T-cell (primary cell): Measurements from ENCODE around the gene HES1. TPM values are rescaled to one million over a fixed set of nuclear protein-coding genes. Genes with fewer than 3 reads are reported as not detected.
A peak's percentile ranks its signal among the peaks of the same experiment; 100 is the strongest.

Source experiments
- ATAC-seq, 4 experiments: fragments of 200-7000 bp in 3 of 4; fragments of 150-1000 bp in 1 of 4; cut with Tn5 transposase; replicated peaks in 1 of 4; 1 replicate in 3 of 4; 2 replicates in 1 of 4; pipeline ENCODE4 v1.10.0; 2021; ENCODE audit warnings: moderate library complexity in 3 of 4, mild to moderate bottlenecking in 2 of 4, moderate number of reproducible peaks in 1 of 4
- CTCF ChIA-PET, 2 donors: fragments of 300-600 bp; sonication (Branson Sonifier 250); formaldehyde crosslinking; loops; one replicate each; lab custom pipeline; 2022; ENCODE audit warnings: antibody characterized with exemption in 2 of 2; lab: Charles Lee
- POLR2A ChIA-PET, 2 donors: fragments of 300-600 bp; sonication (Branson Sonifier 250); formaldehyde crosslinking; loops; one replicate each; lab custom pipeline; 2022; ENCODE audit warnings: antibody characterized with exemption in 2 of 2; lab: Charles Lee
- DNase-seq, 35 experiments: peaks; one replicate each; pipeline versions ENCODE4 v3.0.0 to v3.0.0-alpha.2; 2013 to 2023
- H3K27ac ChIP-seq: one replicate; pipeline ENCODE4 v1.5.1; 2013; ENCODE audit warnings: low read length
- H3K27me3 ChIP-seq, 2 experiments: replicated peaks in 1 of 2; 1 replicate in 1 of 2; 2 replicates in 1 of 2; pipeline versions ENCODE4 v1.6.1 to v1.7.0; 2013; ENCODE audit warnings: low read length in 1 of 2, mixed read lengths in 1 of 2; ENCODE audit not compliant: control insufficient read depth in 2 of 2, insufficient read depth in 2 of 2; ENCODE audit errors: extremely low read depth in 1 of 2
- H3K36me3 ChIP-seq, 2 donors: 1 replicate in 1 of 2; 2 replicates in 1 of 2; pipeline versions ENCODE4 v1.6.1 to v1.7.0; 2013; ENCODE audit warnings: low read length in 1 of 2; ENCODE audit not compliant: control insufficient read depth in 2 of 2, insufficient read depth in 1 of 2; ENCODE audit errors: extremely low read depth in 1 of 2
- H3K4me1 ChIP-seq, 2 experiments: 1 replicate in 1 of 2; 2 replicates in 1 of 2; pipeline versions ENCODE4 v1.6.1 to v1.7.0; 2013; ENCODE audit warnings: low read length in 2 of 2, mixed read lengths in 1 of 2; ENCODE audit not compliant: insufficient read depth in 2 of 2, control insufficient read depth in 1 of 2; ENCODE audit errors: extremely low read depth in 1 of 2
- H3K4me3 ChIP-seq, 2 donors: 1 replicate in 1 of 2; 2 replicates in 1 of 2; pipeline versions ENCODE4 v1.5.1 to v1.7.0; 2013; ENCODE audit warnings: mild to moderate bottlenecking in 2 of 2, low read length in 1 of 2, moderate library complexity in 1 of 2; ENCODE audit not compliant: control insufficient read depth in 1 of 2; ENCODE audit errors: extremely low read depth in 1 of 2
- H3K9me3 ChIP-seq: 2 replicates; pipeline ENCODE4 v1.7.0; 2013
- H3K27ac Mint-ChIP-seq, 2 donors: one replicate each; pipeline ENCODE4 v1.8.0; 2020 to 2021; ENCODE audit warnings: mild to moderate bottlenecking in 2 of 2, mixed read lengths in 2 of 2
- H3K27me3 Mint-ChIP-seq, 2 donors: one replicate each; pipeline ENCODE4 v1.8.0; 2021 to 2022; ENCODE audit warnings: mixed read lengths in 2 of 2
- H3K36me3 Mint-ChIP-seq: one replicate; pipeline ENCODE4 v1.8.0; 2021; ENCODE audit warnings: mixed read lengths
- H3K4me1 Mint-ChIP-seq, 3 donors: one replicate each; pipeline ENCODE4 v1.8.0; 2020 to 2022; ENCODE audit warnings: mixed read lengths in 3 of 3, mild to moderate bottlenecking in 1 of 3
- H3K4me3 Mint-ChIP-seq, 3 donors: one replicate each; pipeline ENCODE4 v1.8.0; 2020 to 2022; ENCODE audit warnings: mild to moderate bottlenecking in 3 of 3, mixed read lengths in 3 of 3, moderate library complexity in 3 of 3
- H3K9me3 Mint-ChIP-seq, 3 donors: one replicate each; pipeline ENCODE4 v1.8.0; 2020 to 2022; ENCODE audit warnings: mixed read lengths in 3 of 3
- WGBS: methylation state at CpG from one replicate; pipeline ENCODE4 v1.1.5; 2013; ENCODE audit warnings: missing lambda C conversion rate; ENCODE audit not compliant: insufficient coverage; 5-methylcytosine and 5-hydroxymethylcytosine counted together
- total RNA-seq, 35 experiments: library from RNA in 6 of 35; stranded (reverse) in 6 of 35; fragments of 120-200 nt in 1 of 35; gene quantifications; one replicate each; pipeline versions ENCODE4 v1.2.1 to v1.2.4 and lab custom pipeline; 2013 to 2026

Gene HES1, protein sequence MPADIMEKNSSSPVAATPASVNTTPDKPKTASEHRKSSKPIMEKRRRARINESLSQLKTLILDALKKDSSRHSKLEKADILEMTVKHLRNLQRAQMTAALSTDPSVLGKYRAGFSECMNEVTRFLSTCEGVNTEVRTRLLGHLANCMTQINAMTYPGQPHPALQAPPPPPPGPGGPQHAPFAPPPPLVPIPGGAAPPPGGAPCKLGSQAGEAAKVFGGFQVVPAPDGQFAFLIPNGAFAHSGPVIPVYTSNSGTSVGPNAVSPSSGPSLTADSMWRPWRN
- total RNA-seq (1 to 10 TPM in 1 of 5 donors, under 1 TPM in 4; 0.35 to 1.1 (median 0.46) TPM), total RNA-seq (lab: John Stamatoyannopoulos, UW) (0 to 2.5 (median 0.68) reads per million in 29 experiments)
- total RNA-seq (2013) = 0.55 TPM

DNA sequence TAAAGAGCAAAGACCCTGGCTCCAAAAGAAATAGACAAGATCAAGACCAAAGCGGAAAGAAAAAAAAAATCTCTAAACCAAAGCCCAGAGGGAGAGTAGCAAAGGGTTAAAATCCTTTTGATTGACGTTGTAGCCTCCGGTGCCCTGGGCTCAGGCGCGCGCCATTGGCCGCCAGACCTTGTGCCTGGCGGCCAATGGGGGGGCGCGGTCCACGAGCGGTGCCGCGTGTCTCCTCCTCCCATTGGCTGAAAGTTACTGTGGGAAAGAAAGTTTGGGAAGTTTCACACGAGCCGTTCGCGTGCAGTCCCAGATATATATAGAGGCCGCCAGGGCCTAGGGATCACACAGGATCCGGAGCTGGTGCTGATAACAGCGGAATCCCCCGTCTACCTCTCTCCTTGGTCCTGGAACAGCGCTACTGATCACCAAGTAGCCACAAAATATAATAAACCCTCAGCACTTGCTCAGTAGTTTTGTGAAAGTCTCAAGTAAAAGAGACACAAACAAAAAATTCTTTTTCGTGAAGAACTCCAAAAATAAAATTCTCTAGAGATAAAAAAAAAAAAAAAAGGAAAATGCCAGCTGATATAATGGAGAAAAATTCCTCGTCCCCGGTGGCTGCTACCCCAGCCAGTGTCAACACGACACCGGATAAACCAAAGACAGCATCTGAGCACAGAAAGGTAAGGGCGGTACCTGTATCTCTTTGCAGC is at the start of gene HES1:
TSS of gene HES1 (plus strand) at position 343 of the 713 bp plus-strand sequence. CDS start at position 576, 233 bp downstream.
- WGBS = under 1% methylated on average over 19 of the region's 29 CpGs
- ChIA-PET POLR2A (interaction anchor here (0.6 to 0.7 kb wide), 3 partner anchors 10 to 89 kb away, joined by 3 to 12 read pairs (median 3); no protein-coding TSS in a partner anchor), CTCF (interaction anchor here in 1 of 2 donors (0.6 to 1.5 kb wide), 2 partner anchors 58 to 180 kb away, joined by 3 to 4 read pairs; no protein-coding TSS in a partner anchor)
- Histone ChIP-seq H3K27ac (no peak within 1 kb of the TSS), H3K9me3 (no peaks in the 10 kb centered on the region), H3K4me3 (peak within 1 kb of the TSS; percentile 52 to 87), H3K27me3 (peaks cover 2 to 74% of the 10 kb centered on the region in 2 experiments), H3K36me3 (no peaks in the 10 kb centered on the region), H3K4me1 (peaks cover 37 to 57% of the 10 kb centered on the region in 2 experiments)
- DNase-seq (peak in 13 of 35 experiments; percentile 10 to 63 (median 28)), ATAC-seq (peak in 1 of 4 experiments; percentile 34)
- H3K27me3 Mint-ChIP-seq = peaks cover 30 to 65% of the 10 kb centered on the region in 2 donors
- H3K36me3 Mint-ChIP-seq = no peaks in the 10 kb centered on the region
- H3K4me3 Mint-ChIP-seq = peak within 1 kb of the TSS; percentile 80 to 91 (median 84)
- peaks cover 45 to 60% (median 51%) of the 10 kb centered on the region in 3 donors for H3K4me1 Mint-ChIP-seq
- no peaks in the 10 kb centered on the region for H3K9me3 Mint-ChIP-seq
- H3K27ac Mint-ChIP-seq = peak within 1 kb of the TSS; percentile 39 to 74

DNA sequence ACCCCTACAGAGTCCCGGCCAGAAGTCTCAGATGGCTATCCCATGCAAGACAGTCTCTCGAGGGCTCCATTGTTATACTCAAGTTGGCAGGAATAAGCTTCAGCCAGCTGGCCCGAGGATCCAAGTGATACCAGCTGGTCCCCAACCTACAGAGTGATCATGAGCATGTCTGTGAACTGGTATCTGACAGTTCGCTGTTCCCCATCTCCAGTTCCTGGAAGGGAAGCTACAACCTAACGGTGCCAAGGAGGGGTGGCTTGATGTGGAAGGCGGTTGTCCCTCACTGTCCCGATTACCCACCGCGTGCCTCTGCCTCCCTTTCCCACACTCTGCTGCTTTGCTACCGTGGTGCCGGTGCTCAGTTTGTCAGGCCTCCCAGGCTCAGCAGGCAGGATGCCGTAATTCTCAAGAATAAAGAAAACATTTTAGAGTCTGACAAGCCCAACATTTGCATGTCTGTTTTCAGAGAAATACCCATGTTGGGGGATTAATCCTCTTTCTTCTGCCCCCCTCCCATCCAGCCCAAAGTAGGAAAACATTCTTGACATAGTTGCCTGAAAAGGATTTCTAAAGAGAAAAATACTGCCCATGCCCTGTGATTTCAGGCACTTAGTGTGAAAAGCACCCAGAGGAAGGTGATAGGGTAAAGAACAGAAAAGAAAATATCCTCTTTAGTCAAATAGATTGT is 49.4 kb upstream of the HES1 start:
- H3K4me1 Mint-ChIP-seq = peaks cover 0 to 9% (median 2%) of the 10 kb centered on the region in 3 donors
- no peaks in the 10 kb centered on the region for H3K9me3 ChIP-seq
- H3K27me3 ChIP-seq = peaks cover 0 to 15% of the 10 kb centered on the region in 2 experiments
- H3K36me3 ChIP-seq = no peaks in the 10 kb centered on the region
- ChIA-PET CTCF (no interaction called here), POLR2A (no interaction called here)
- no peak for ATAC-seq
- H3K36me3 Mint-ChIP-seq = no peaks in the 10 kb centered on the region
- 81% methylated on average over 4 of the region's 12 CpGs for WGBS
- no peak overlapping the region for H3K27ac ChIP-seq
- peaks cover 4 to 7% of the 10 kb centered on the region in 2 donors for H3K27me3 Mint-ChIP-seq
- no peak overlapping the region for H3K4me3 Mint-ChIP-seq
- H3K27ac Mint-ChIP-seq = peak overlapping the region in 1 of 2 donors; percentile 17
- no peaks in the 10 kb centered on the region for H3K9me3 Mint-ChIP-seq
- H3K4me3 ChIP-seq = no peak overlapping the region
- no peak for DNase-seq
- H3K4me1 ChIP-seq = peaks cover 0 to 3% of the 10 kb centered on the region in 2 experiments

DNA sequence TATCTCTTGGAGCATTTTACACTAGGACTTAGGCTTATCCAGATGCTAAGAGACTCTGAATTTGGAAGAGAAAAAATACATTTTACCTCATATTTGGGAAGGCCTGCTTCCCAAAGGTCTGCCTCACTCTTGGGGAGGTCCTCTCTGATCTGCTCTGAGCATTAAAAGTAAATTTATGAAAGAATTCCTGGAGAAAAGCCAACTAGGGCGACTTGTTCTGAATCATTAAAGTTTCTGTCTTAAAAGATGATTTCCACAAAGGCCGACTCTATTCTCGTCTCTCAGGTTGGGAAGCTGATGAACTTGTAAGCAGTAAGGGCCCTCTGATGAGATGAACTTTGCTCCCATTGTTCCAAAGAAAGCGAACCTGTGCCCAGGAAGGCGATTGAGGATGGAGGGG is 48.7 kb upstream of the HES1 start:
- H3K4me1 Mint-ChIP-seq = peaks cover 0 to 9% (median 2%) of the 10 kb centered on the region in 3 donors
- CTCF ChIA-PET = no interaction called here
- no peaks in the 10 kb centered on the region for H3K36me3 Mint-ChIP-seq
- peaks cover 0 to 15% of the 10 kb centered on the region in 2 experiments for H3K27me3 ChIP-seq
- ATAC-seq (no peak), DNase-seq (no peak)
- POLR2A ChIA-PET = no interaction called here
- peaks cover 0 to 3% of the 10 kb centered on the region in 2 experiments for H3K4me1 ChIP-seq
- H3K4me3 ChIP-seq = no peak overlapping the region
- H3K27ac ChIP-seq = no peak overlapping the region
- no peak overlapping the region for H3K4me3 Mint-ChIP-seq
- H3K9me3 ChIP-seq = no peaks in the 10 kb centered on the region
- 77% methylated on average over 5 of the region's 5 CpGs for WGBS
- H3K9me3 Mint-ChIP-seq = no peaks in the 10 kb centered on the region
- H3K27ac Mint-ChIP-seq = no peak overlapping the region
- H3K36me3 ChIP-seq = no peaks in the 10 kb centered on the region
- peaks cover 4 to 8% of the 10 kb centered on the region in 2 donors for H3K27me3 Mint-ChIP-seq

DNA sequence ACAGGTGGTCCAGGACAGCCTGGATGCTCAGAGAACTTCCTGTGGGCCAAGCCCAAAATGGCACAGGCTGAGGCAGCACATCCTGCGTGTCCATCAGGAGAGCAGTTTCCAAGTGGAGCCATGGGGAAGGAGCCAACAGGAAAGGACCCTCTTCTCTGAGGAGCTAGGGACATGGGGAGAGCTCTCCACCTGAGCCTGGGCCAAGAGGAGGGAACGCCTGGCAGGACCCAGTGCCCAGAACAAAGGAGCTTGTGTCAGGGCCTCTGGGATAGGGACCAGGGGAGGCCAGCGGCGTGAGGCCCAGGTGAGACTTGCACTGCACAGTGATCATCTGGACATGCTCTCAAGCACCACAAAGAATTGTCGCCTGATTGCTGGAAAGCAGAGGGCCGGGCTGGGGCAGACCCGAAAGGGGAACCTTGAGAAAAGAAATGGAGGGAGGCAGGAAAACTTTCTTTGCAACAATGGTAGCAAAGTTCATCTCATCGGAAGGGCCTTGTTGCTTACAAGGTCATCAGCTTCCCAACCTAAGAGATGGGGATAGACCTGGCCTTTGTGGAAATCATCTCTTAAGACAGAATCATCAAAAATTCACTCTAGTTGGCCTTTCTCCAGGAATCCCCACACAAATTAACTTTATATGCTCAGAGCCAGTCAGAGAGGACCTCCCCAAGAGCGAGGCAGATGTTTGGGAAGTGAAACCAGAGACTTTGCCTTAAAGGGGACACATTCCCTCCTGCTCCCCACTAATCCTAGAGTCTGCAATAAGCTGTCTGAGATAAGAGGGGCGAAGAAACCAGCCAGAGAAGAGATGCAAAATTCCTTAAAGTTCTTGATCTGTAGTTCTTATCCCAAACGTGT is 47.7 kb upstream of the HES1 start:
- Histone ChIP-seq H3K9me3 (no peaks in the 10 kb centered on the region), H3K27ac (no peak overlapping the region), H3K4me1 (peaks cover 0 to 3% of the 10 kb centered on the region in 2 experiments), H3K4me3 (no peak overlapping the region), H3K36me3 (no peaks in the 10 kb centered on the region), H3K27me3 (peaks cover 0 to 11% of the 10 kb centered on the region in 2 experiments)
- ATAC-seq = no peak
- Mint-ChIP-seq H3K9me3 (no peaks in the 10 kb centered on the region), H3K27ac (no peak overlapping the region), H3K27me3 (peaks cover 0 to 7% of the 10 kb centered on the region in 2 donors), H3K36me3 (no peaks in the 10 kb centered on the region), H3K4me1 (peaks cover 0 to 9% (median 2%) of the 10 kb centered on the region in 3 donors), H3K4me3 (no peak overlapping the region)
- no peak for DNase-seq
- ChIA-PET POLR2A (no interaction called here), CTCF (no interaction called here)
- 91% methylated on average over 8 of the region's 11 CpGs for WGBS

DNA sequence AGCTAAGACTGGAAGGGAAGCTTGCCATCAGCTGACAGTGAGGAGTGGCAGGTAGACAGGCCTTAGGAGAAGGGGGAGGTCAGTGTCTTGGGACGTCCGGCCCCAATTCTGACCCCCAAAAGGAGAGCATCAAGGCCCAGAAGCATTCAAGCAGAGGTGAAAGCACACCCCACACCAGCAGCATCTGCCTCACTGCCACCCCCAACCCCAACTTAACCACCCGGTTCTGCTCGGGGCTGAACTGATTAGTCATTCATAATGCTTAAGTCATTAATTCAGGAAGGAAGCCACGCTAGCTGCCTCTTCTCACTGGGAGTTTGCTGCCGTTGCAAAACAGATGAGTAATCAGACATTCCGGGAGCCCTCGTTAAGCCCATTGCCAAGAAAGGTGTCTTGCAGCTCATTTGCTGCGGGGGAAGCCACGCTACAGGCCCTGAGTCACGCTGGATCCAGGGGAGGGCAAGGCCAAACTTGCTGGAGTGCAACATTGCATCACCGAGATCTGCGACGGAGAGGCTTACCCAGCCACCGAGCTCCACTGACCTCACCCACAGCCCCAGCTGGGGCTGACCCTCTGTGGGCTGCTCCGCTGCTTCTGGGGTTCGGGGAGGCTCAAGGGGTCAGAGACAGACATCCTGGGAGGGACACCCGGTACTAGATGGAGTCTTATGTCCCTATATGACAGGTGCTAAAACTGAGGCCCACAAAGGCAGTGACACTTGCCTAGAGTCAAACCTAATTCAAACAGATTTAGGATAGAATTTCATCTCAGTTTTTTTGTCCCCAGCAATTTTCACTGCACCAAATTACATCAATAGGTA is 46.4 kb upstream of the HES1 start:
- Histone ChIP-seq H3K27ac (no peak overlapping the region), H3K36me3 (no peaks in the 10 kb centered on the region), H3K9me3 (no peaks in the 10 kb centered on the region), H3K4me3 (no peak overlapping the region), H3K27me3 (peaks cover 0 to 10% of the 10 kb centered on the region in 2 experiments), H3K4me1 (peaks cover 0 to under 1% of the 10 kb centered on the region in 2 experiments)
- Mint-ChIP-seq H3K4me3 (no peak overlapping the region), H3K27me3 (peaks cover 0 to 7% of the 10 kb centered on the region in 2 donors), H3K27ac (no peak overlapping the region), H3K9me3 (no peaks in the 10 kb centered on the region), H3K36me3 (no peaks in the 10 kb centered on the region), H3K4me1 (peaks cover 0 to 5% (median 0%) of the 10 kb centered on the region in 3 donors)
- ATAC-seq (no peak), DNase-seq (peak in 2 of 35 experiments; percentile 13 to 40)
- CTCF ChIA-PET = no interaction called here
- 50% methylated on average over 14 of the region's 18 CpGs for WGBS
- POLR2A ChIA-PET = no interaction called here
